ENCODE data around the gene EIF4ENIF1.

DNA sequence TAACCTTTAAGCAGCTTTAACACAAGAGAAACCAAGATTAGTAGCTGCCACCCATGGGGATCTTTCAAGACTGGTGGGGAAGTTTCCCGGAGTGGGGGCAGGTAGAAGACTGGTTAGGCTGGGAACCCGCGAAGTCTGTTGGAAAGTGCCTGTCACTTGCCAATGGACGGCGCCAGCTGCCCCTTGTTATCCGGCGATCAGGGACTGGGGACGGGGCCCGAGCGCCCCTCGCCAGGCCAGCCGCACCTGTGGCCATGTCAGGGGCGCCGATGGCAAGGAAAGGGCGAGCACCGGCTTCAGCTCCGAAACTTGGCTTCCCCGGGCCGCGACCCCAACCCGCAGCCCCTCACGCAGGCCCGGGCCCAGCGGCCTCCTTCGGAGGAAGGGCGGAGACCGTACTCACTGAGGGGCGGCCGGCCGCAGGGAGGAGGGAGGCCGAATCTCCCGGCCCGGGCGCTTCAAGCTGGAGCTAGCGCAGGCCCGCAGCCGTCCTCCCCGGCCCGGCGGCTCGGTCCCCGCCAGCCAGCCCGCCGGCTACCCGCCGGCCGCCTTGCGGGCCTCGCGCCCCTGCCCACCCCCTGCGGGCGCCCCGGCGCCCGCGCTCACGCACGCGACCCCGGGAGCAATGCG lies 539 bp downstream of the EIF4ENIF1 start:
- TF ChIP-seq, protein P1, sequence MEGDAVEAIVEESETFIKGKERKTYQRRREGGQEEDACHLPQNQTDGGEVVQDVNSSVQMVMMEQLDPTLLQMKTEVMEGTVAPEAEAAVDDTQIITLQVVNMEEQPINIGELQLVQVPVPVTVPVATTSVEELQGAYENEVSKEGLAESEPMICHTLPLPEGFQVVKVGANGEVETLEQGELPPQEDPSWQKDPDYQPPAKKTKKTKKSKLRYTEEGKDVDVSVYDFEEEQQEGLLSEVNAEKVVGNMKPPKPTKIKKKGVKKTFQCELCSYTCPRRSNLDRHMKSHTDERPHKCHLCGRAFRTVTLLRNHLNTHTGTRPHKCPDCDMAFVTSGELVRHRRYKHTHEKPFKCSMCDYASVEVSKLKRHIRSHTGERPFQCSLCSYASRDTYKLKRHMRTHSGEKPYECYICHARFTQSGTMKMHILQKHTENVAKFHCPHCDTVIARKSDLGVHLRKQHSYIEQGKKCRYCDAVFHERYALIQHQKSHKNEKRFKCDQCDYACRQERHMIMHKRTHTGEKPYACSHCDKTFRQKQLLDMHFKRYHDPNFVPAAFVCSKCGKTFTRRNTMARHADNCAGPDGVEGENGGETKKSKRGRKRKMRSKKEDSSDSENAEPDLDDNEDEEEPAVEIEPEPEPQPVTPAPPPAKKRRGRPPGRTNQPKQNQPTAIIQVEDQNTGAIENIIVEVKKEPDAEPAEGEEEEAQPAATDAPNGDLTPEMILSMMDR (IDR thresholded peaks at IDR 0.05) = no peak
- no peak for TF ChIP-seq POLR2A (IDR thresholded peaks at IDR 0.05)
